HL-60 (cell line): ENCODE measurements around the gene MALT1.

Source experiments
- DNase-seq, 2 experiments: peaks; one replicate each; pipeline ENCODE4 v3.0.0-alpha.2; 2010 to 2020; ENCODE audit warnings: low read depth in 1 of 2, low spot score in 1 of 2
- H3K27ac ChIP-seq: fragments of 250-450 bp; sonication (Bioruptor Pico); replicated peaks from 2 replicates; pipeline ENCODE4 v1.5.1; 2020; ENCODE audit warnings: mild to moderate bottlenecking, moderate library complexity
- H3K27me3 ChIP-seq: fragments of 250-450 bp; sonication (Bioruptor Pico); 2 replicates; pipeline ENCODE4 v1.5.1; 2021; ENCODE audit warnings: mild to moderate bottlenecking, moderate library complexity; ENCODE audit not compliant: insufficient read depth, poor library complexity, severe bottlenecking
- H3K4me3 ChIP-seq: replicated peaks from 2 replicates; pipeline ENCODE4 v1.5.1; 2011; ENCODE audit warnings: mild to moderate bottlenecking, control low read depth, low read length; ENCODE audit not compliant: insufficient read depth
- CTCF ChIP-seq: IDR thresholded peaks from one replicate; pipeline ENCODE4 v1.5.1; 2011; ENCODE audit warnings: low read length, control low read depth, inconsistent platforms; ENCODE audit not compliant: insufficient read depth
- GABPA ChIP-seq: IDR thresholded peaks from 2 replicates; pipeline ENCODE4 v1.6.1; 2012; ENCODE audit warnings: low read depth
- POLR2AphosphoS5 ChIP-seq: IDR thresholded peaks from 2 replicates; pipeline ENCODE4 v1.6.1; 2012; ENCODE audit warnings: low read depth
- REST ChIP-seq: IDR thresholded peaks from 2 replicates; pipeline ENCODE4 v1.6.1; 2012; ENCODE audit warnings: low read depth; ENCODE audit not compliant: insufficient replicate concordance
- SPI1 ChIP-seq: IDR thresholded peaks from 2 replicates; pipeline ENCODE4 v1.6.1; 2012; ENCODE audit warnings: low read depth, mild to moderate bottlenecking, borderline replicate concordance

The MALT1 gene

GRCh38 chr18:58714821-58715220, 43.6 kb downstream of the MALT1 start:
- H3K4me3 ChIP-seq = no peak overlapping the region
- no peak overlapping the region for H3K27ac ChIP-seq
- no peaks in the 10 kb centered on the region for H3K27me3 ChIP-seq
- no peak for TF ChIP-seq SPI1
- no peak for TF ChIP-seq GABPA
- DNase-seq = no peak

- H3K27me3 ChIP-seq = no peaks in the 10 kb centered on the region
- no peak overlapping the region for H3K4me3 ChIP-seq
- H3K27ac ChIP-seq = no peak overlapping the region
- TF ChIP-seq POLR2AphosphoS5 = no peak
- no peak for TF ChIP-seq GABPA
- TF ChIP-seq REST = no peak
- DNase-seq = no peak
These were observed 44.3 kb downstream of the MALT1 start for GRCh38 chr18:58715540-58715939.

- TF ChIP-seq REST (no peak), POLR2AphosphoS5 (no peak), GABPA (no peak), CTCF (no peak), SPI1 (peak; percentile 83; the same call in 1 of the 2 replicates)
- DNase-seq = peak in 1 of 2 experiments; percentile 36
- Histone ChIP-seq H3K27me3 (no peaks in the 10 kb centered on the region), H3K27ac (no peak overlapping the region), H3K4me3 (no peak overlapping the region)
These were observed 44.9 kb downstream of the MALT1 start for GRCh38 chr18:58716060-58716756.

GRCh38 chr18:58721566-58722239, 50.4 kb downstream of the MALT1 start:
- TF ChIP-seq REST (no peak), POLR2AphosphoS5 (no peak), GABPA (no peak), CTCF (no peak), SPI1 (no peak)
- no peak for DNase-seq
- Histone ChIP-seq H3K4me3 (no peak overlapping the region), H3K27ac (no peak overlapping the region), H3K27me3 (no peaks in the 10 kb centered on the region)
